Measurements from ENCODE around the gene CAPZB.

DNA sequence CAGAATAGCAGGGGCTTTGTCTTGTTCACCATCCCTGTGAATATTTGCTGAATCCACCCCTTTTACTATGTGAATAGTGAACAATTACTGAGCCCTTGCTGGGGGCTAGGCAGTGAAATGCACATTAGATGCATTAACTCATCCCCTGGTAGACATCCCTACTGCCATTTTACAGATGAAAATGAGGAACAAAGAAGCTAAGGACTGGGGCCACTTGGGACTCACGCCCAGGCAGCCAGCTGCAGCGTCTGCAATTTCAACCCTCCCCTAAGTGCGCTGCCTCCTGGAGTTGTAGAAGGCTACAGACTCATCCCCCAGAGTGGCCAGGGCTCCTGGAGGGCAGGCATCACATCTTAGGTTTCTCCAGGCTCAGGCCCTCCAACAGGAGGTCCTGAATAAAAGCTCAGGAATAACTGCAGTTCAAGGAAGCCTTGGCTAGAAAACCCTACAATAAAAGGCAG lies 31.6 kb downstream of the CAPZB start:
- TF ChIP-seq, protein P1, sequence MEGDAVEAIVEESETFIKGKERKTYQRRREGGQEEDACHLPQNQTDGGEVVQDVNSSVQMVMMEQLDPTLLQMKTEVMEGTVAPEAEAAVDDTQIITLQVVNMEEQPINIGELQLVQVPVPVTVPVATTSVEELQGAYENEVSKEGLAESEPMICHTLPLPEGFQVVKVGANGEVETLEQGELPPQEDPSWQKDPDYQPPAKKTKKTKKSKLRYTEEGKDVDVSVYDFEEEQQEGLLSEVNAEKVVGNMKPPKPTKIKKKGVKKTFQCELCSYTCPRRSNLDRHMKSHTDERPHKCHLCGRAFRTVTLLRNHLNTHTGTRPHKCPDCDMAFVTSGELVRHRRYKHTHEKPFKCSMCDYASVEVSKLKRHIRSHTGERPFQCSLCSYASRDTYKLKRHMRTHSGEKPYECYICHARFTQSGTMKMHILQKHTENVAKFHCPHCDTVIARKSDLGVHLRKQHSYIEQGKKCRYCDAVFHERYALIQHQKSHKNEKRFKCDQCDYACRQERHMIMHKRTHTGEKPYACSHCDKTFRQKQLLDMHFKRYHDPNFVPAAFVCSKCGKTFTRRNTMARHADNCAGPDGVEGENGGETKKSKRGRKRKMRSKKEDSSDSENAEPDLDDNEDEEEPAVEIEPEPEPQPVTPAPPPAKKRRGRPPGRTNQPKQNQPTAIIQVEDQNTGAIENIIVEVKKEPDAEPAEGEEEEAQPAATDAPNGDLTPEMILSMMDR (IDR thresholded peaks at IDR 0.05; ENCODE audit: low read length): no peak
- TF ChIP-seq EZH2 (IDR thresholded peaks at IDR 0.05; ENCODE audit: borderline replicate concordance, low read length): no peak

Measured in OCI-LY1 (cell line).